IPS DF 6.9 (cell line): ENCODE measurements around the gene LRRFIP2.

Source experiments
- DNase-seq: peaks from one replicate; pipeline ENCODE4 v3.0.0-alpha.2; 2013; ENCODE audit warnings: low read depth, low spot score
- H3K27ac ChIP-seq: one replicate; pipeline ENCODE4 v1.5.1; 2013; ENCODE audit warnings: low read length, control low read depth
- H3K27me3 ChIP-seq: 2 replicates; pipeline ENCODE4 v1.6.1; 2013; ENCODE audit warnings: mild to moderate bottlenecking, low read length; ENCODE audit not compliant: control insufficient read depth, insufficient read depth
- H3K36me3 ChIP-seq: 2 replicates; pipeline ENCODE4 v1.6.1; 2013; ENCODE audit warnings: low read length; ENCODE audit not compliant: control insufficient read depth, insufficient read depth
- H3K4me1 ChIP-seq: 2 replicates; pipeline ENCODE4 v1.6.1; 2013; ENCODE audit warnings: low read length; ENCODE audit not compliant: control insufficient read depth, insufficient read depth
- H3K4me3 ChIP-seq: 2 replicates; pipeline ENCODE4 v1.5.1; 2013; ENCODE audit warnings: mild to moderate bottlenecking, low read length
- H3K9me3 ChIP-seq: 2 replicates; pipeline ENCODE4 v1.6.1; 2013; ENCODE audit warnings: low read length, inconsistent platforms; ENCODE audit not compliant: control insufficient read depth, insufficient read depth
- WGBS: extraction: QIAGEN DNeasy Blood & Tissue Kit; methylation state at CpG from one replicate; pipeline ENCODE4 v1.1.7; 2013; ENCODE audit warnings: mixed read lengths, missing lambda C conversion rate; ENCODE audit not compliant: insufficient read length, insufficient coverage; 5-methylcytosine and 5-hydroxymethylcytosine counted together

Gene LRRFIP2

GRCh38 chr3:37190667-37191066 is 16.3 kb upstream of the LRRFIP2 start:
- no CpG with 5 or more reads among the region's 1 CpG for WGBS
- H3K36me3 ChIP-seq: no peaks in the 10 kb centered on the region
- H3K4me1 ChIP-seq: no peaks in the 10 kb centered on the region
- no peaks in the 10 kb centered on the region for H3K27me3 ChIP-seq
- H3K4me3 ChIP-seq: no peak overlapping the region
- H3K9me3 ChIP-seq: no peaks in the 10 kb centered on the region
- no peak for DNase-seq
- no peak overlapping the region for H3K27ac ChIP-seq

GRCh38 chr3:37189109-37189508 is 14.7 kb upstream of the LRRFIP2 start:
- Histone ChIP-seq H3K4me3 (no peak overlapping the region), H3K9me3 (no peaks in the 10 kb centered on the region), H3K27me3 (no peaks in the 10 kb centered on the region), H3K36me3 (no peaks in the 10 kb centered on the region), H3K27ac (no peak overlapping the region), H3K4me1 (no peaks in the 10 kb centered on the region)
- WGBS: no CpG with 5 or more reads among the region's 4 CpGs
- DNase-seq: no peak

GRCh38 chr3:37183976-37184375 is 9.6 kb upstream of the LRRFIP2 start:
- Histone ChIP-seq H3K36me3 (no peaks in the 10 kb centered on the region), H3K27me3 (no peaks in the 10 kb centered on the region), H3K9me3 (no peaks in the 10 kb centered on the region), H3K4me3 (no peak overlapping the region), H3K27ac (no peak overlapping the region), H3K4me1 (no peaks in the 10 kb centered on the region)
- 100% methylated on average over 1 of the region's 5 CpGs for WGBS
- DNase-seq: no peak

- Histone ChIP-seq H3K4me3 (no peak overlapping the region), H3K36me3 (no peaks in the 10 kb centered on the region), H3K4me1 (no peaks in the 10 kb centered on the region), H3K9me3 (no peaks in the 10 kb centered on the region), H3K27ac (no peak overlapping the region), H3K27me3 (no peaks in the 10 kb centered on the region)
- no peak for DNase-seq
- WGBS: no CpG with 5 or more reads among the region's 3 CpGs
These were observed 9.0 kb upstream of the LRRFIP2 start for GRCh38 chr3:37183375-37183831.

- Histone ChIP-seq H3K36me3 (no peaks in the 10 kb centered on the region), H3K4me1 (no peaks in the 10 kb centered on the region), H3K27ac (no peak overlapping the region), H3K27me3 (no peaks in the 10 kb centered on the region), H3K9me3 (no peaks in the 10 kb centered on the region), H3K4me3 (no peak overlapping the region)
- no peak for DNase-seq
These were observed 8.4 kb upstream of the LRRFIP2 start for GRCh38 chr3:37182816-37183215.

- no peak for DNase-seq
- H3K9me3 ChIP-seq: no peaks in the 10 kb centered on the region
- no peaks in the 10 kb centered on the region for H3K4me1 ChIP-seq
- no peak overlapping the region for H3K4me3 ChIP-seq
- no CpG with 5 or more reads among the region's 7 CpGs for WGBS
- no peaks in the 10 kb centered on the region for H3K27me3 ChIP-seq
- no peak overlapping the region for H3K27ac ChIP-seq
- no peaks in the 10 kb centered on the region for H3K36me3 ChIP-seq
These were observed 7.4 kb upstream of the LRRFIP2 start for GRCh38 chr3:37181756-37182155.

GRCh38 chr3:37179144-37179967 is 5.0 kb upstream of the LRRFIP2 start:
- Histone ChIP-seq H3K27ac (no peak overlapping the region), H3K4me3 (no peak overlapping the region), H3K36me3 (no peaks in the 10 kb centered on the region), H3K27me3 (no peaks in the 10 kb centered on the region), H3K9me3 (no peaks in the 10 kb centered on the region), H3K4me1 (no peaks in the 10 kb centered on the region)
- WGBS: no CpG with 5 or more reads among the region's 2 CpGs
- DNase-seq: no peak

- no peaks in the 10 kb centered on the region for H3K4me1 ChIP-seq
- no peak overlapping the region for H3K27ac ChIP-seq
These were observed 576 bp downstream of the LRRFIP2 start for GRCh38 chr3:37173806-37174205.

GRCh38 chr3:37171144-37171543 is 3.2 kb downstream of the LRRFIP2 start:
- Histone ChIP-seq H3K36me3 (no peaks in the 10 kb centered on the region), H3K4me3 (no peak overlapping the region), H3K4me1 (no peaks in the 10 kb centered on the region), H3K27ac (no peak overlapping the region), H3K27me3 (no peaks in the 10 kb centered on the region), H3K9me3 (no peaks in the 10 kb centered on the region)
- no peak for DNase-seq
- no CpG with 5 or more reads among the region's 4 CpGs for WGBS

More at GRCh38 chr3:37173806-37174205, 576 bp downstream of the LRRFIP2 start:
- no peak for DNase-seq
- Histone ChIP-seq H3K27me3 (no peaks in the 10 kb centered on the region), H3K36me3 (no peaks in the 10 kb centered on the region), H3K4me3 (no peak overlapping the region), H3K9me3 (no peaks in the 10 kb centered on the region)
- no CpG with 5 or more reads among the region's 3 CpGs for WGBS

- Histone ChIP-seq H3K27ac (no peak overlapping the region), H3K9me3 (no peaks in the 10 kb centered on the region), H3K4me1 (no peaks in the 10 kb centered on the region), H3K27me3 (no peaks in the 10 kb centered on the region), H3K4me3 (no peak overlapping the region), H3K36me3 (no peaks in the 10 kb centered on the region)
- DNase-seq: no peak
- WGBS: no CpG with 5 or more reads among the region's 9 CpGs
These were observed 3.9 kb downstream of the LRRFIP2 start for GRCh38 chr3:37170513-37170912.

- no peaks in the 10 kb centered on the region for H3K36me3 ChIP-seq
- no peaks in the 10 kb centered on the region for H3K27me3 ChIP-seq
- no peaks in the 10 kb centered on the region for H3K4me1 ChIP-seq
- no peak overlapping the region for H3K4me3 ChIP-seq
- no peak for DNase-seq
- no peaks in the 10 kb centered on the region for H3K9me3 ChIP-seq
- WGBS: no CpG with 5 or more reads among the region's 1 CpG
- no peak overlapping the region for H3K27ac ChIP-seq
These were observed 4.3 kb downstream of the LRRFIP2 start for GRCh38 chr3:37170060-37170459.
